ENCODE data around the gene OOSP2. TPM values are rescaled to one million over a fixed set of nuclear protein-coding genes. Genes with fewer than 3 reads are reported as not detected.

OOSP2 gene
- total and polyA plus RNA-seq, 2 of the 4 experiments (the other 2 are of a cell fraction) = not detected

- CTCF ChIA-PET = interaction anchor here (0.7 kb wide), 1 partner anchor 21 kb away, joined by 3 read pairs; no protein-coding TSS in a partner anchor
- H2BK5ac ChIP-seq (ENCODE audit: low read depth, low read length, poor library complexity, severe bottlenecking) = no peak overlapping the region
- POLR2A ChIA-PET (ENCODE audit: unreplicated experiment) = no interaction called here
- no peak overlapping the region for H3K4me2 ChIP-seq (ENCODE audit: low read depth, low read length)
- ATAC-seq (ENCODE audit: low read depth) (no peak), DNase-seq (no peak)
- no peak overlapping the region for H3K56ac ChIP-seq (ENCODE audit: extremely low read depth, insufficient read depth, low read length)
- H4K91ac ChIP-seq (ENCODE audit: insufficient read depth, low read depth, low read length) = no peak overlapping the region
- H4K5ac ChIP-seq (ENCODE audit: low read depth, low read length) = no peak overlapping the region
- intact Hi-C loops (cut with micrococcal nuclease) (no loop called here), dilution Hi-C loops (cut with HindIII; ENCODE audit: low sequenced_read_pairs, unreplicated experiment) (no loop called here), in situ Hi-C loops (cut with MboI; ENCODE audit: low sequenced_read_pairs) (no loop called here)
- no peak overlapping the region for H3K27ac ChIP-seq (ENCODE audit: insufficient read depth, low read length)
- H2AK9ac ChIP-seq (replicated peaks; ENCODE audit: low read depth, low read length, poor library complexity) = no peak overlapping the region
- no peak overlapping the region for H3K23ac ChIP-seq (ENCODE audit: low read depth, low read length)
- no peak overlapping the region for H2AFZ ChIP-seq (replicated peaks; ENCODE audit: low read length, poor library complexity)
- no TSS peak for BruUV-seq (replicated peaks)
- no peak overlapping the region for H3K9ac ChIP-seq (ENCODE audit: low read depth, low read length)
- no peak overlapping the region for H3K4me3 ChIP-seq (ENCODE audit: insufficient read depth, low read depth, low read length)
- H3K4me1 ChIP-seq (ENCODE audit: control insufficient read depth, insufficient read depth, low read length) = no peaks in the 10 kb centered on the region
- H3K18ac ChIP-seq (ENCODE audit: low read depth, low read length) = no peak overlapping the region
- no CpG with 5 or more reads among the region's 2 CpGs for WGBS, 2 experiments (ENCODE audit: extremely low coverage in 2 of 2, insufficient read length in 1 of 2)
- no peak overlapping the region for H3K4ac ChIP-seq (ENCODE audit: low read depth, low read length)
- H3K9me1 ChIP-seq (ENCODE audit: insufficient read depth, low read length) = no peaks in the 10 kb centered on the region
- no peak overlapping the region for H2BK120ac ChIP-seq (ENCODE audit: low read depth, low read length)
- H2BK20ac ChIP-seq (ENCODE audit: low read depth, low read length) = no peak overlapping the region
- H3K27me3 ChIP-seq (ENCODE audit: control insufficient read depth, insufficient read depth, low read length) = no peaks in the 10 kb centered on the region
- H4K20me1 ChIP-seq (ENCODE audit: insufficient read depth, low read length) = no peaks in the 10 kb centered on the region
- no peak overlapping the region for H3K14ac ChIP-seq (replicated peaks; ENCODE audit: low read depth, low read length)
- H4K8ac ChIP-seq (ENCODE audit: low read depth in 2 of 2, low read length in 2 of 2) = no peak overlapping the region
- TF ChIP-seq, protein P1, sequence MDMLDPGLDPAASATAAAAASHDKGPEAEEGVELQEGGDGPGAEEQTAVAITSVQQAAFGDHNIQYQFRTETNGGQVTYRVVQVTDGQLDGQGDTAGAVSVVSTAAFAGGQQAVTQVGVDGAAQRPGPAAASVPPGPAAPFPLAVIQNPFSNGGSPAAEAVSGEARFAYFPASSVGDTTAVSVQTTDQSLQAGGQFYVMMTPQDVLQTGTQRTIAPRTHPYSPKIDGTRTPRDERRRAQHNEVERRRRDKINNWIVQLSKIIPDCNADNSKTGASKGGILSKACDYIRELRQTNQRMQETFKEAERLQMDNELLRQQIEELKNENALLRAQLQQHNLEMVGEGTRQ (IDR thresholded peaks at IDR 0.05; ENCODE audit: low read depth, low read length) = no peak
- TF ChIP-seq NFE2L2 (IDR thresholded peaks at IDR 0.05; ENCODE audit: low read depth, low read length) = no peak
- TF ChIP-seq ELK1 (IDR thresholded peaks at IDR 0.05; ENCODE audit: borderline replicate concordance, low read depth, low read length) = no peak
- TF ChIP-seq, protein P2, sequence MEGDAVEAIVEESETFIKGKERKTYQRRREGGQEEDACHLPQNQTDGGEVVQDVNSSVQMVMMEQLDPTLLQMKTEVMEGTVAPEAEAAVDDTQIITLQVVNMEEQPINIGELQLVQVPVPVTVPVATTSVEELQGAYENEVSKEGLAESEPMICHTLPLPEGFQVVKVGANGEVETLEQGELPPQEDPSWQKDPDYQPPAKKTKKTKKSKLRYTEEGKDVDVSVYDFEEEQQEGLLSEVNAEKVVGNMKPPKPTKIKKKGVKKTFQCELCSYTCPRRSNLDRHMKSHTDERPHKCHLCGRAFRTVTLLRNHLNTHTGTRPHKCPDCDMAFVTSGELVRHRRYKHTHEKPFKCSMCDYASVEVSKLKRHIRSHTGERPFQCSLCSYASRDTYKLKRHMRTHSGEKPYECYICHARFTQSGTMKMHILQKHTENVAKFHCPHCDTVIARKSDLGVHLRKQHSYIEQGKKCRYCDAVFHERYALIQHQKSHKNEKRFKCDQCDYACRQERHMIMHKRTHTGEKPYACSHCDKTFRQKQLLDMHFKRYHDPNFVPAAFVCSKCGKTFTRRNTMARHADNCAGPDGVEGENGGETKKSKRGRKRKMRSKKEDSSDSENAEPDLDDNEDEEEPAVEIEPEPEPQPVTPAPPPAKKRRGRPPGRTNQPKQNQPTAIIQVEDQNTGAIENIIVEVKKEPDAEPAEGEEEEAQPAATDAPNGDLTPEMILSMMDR (conservative IDR thresholded peaks at IDR 0.05; ENCODE audit: low read depth, low read length) = no peak
- no peak for TF ChIP-seq MAFK (IDR thresholded peaks at IDR 0.05; ENCODE audit: low read depth, low read length)
- TF ChIP-seq RAD21 (IDR thresholded peaks at IDR 0.05; ENCODE audit: low read length) = no peak
- no peak for TF ChIP-seq MXI1 (IDR thresholded peaks at IDR 0.05; ENCODE audit: borderline replicate concordance, low read depth, low read length)
- TF ChIP-seq CEBPB (IDR thresholded peaks at IDR 0.05; ENCODE audit: low read depth, low read length) = no peak
- TF ChIP-seq MAZ (IDR thresholded peaks at IDR 0.05; ENCODE audit: borderline replicate concordance, low read depth, low read length) = no peak
- no peak for TF ChIP-seq CHD1 (IDR thresholded peaks at IDR 0.05; ENCODE audit: low read depth, low read length)
- no peak for TF ChIP-seq FOS (IDR thresholded peaks at IDR 0.05; ENCODE audit: low read depth, low read length)
- TF ChIP-seq POLR2A (IDR thresholded peaks at IDR 0.05; ENCODE audit: low read depth, low read length) = no peak
- TF ChIP-seq RCOR1 (IDR thresholded peaks at IDR 0.05; ENCODE audit: insufficient replicate concordance, low read length) = no peak
- TF ChIP-seq RFX5 (IDR thresholded peaks at IDR 0.05; ENCODE audit: low read depth, low read length) = no peak
- TF ChIP-seq BHLHE40 (IDR thresholded peaks at IDR 0.05; ENCODE audit: low read depth, low read length) = no peak
- no peak for TF ChIP-seq SMC3 (IDR thresholded peaks at IDR 0.05; ENCODE audit: low read depth, low read length)
- no peaks in the 10 kb centered on the region for H3K36me3 ChIP-seq (ENCODE audit: control insufficient read depth, insufficient read depth, low read length)
- H3K9me3 ChIP-seq (ENCODE audit: control insufficient read depth, insufficient read depth, low read length) = no peaks in the 10 kb centered on the region
- H3K79me1 ChIP-seq (ENCODE audit: low read depth in 1 of 2, low read length in 2 of 2) = no peaks in the 10 kb centered on the region
- no peak overlapping the region for H2AK5ac ChIP-seq (ENCODE audit: low read depth, low read length)
- H2BK15ac ChIP-seq (ENCODE audit: low read depth, low read length) = no peak overlapping the region
Measured at GRCh38 chr11:60003729-60004128, 36.5 kb upstream of the OOSP2 start.
